ENCODE data around the gene GOLGA8M.
"Not testable (repeated sequence)": the region's sequence is repeated elsewhere in the genome, so short reads cannot be mapped to it uniquely, and the experiment has no call there.

GRCh38 chr15:28660750-28661149 is 51.5 kb downstream of the GOLGA8M start:
- not testable (repeated sequence) for TF ChIP-seq CTCF (optimal IDR thresholded peaks at IDR 0.05 in 1 of 3, IDR thresholded peaks at IDR 0.05 in 1 of 3, conservative IDR thresholded peaks at IDR 0.05 in 1 of 3; ENCODE audit: extremely low read depth in 1 of 3, insufficient read depth in 2 of 3, low read length in 3 of 3); EZH2 (IDR thresholded peaks at IDR 0.05; ENCODE audit: low read length)
